HL-60 (cell line): Measurements from ENCODE around the gene PACRGL.

Experiments
- CTCF ChIP-seq: IDR thresholded peaks from one replicate; pipeline ENCODE4 v1.5.1; 2011; ENCODE audit warnings: low read length, control low read depth, inconsistent platforms; ENCODE audit not compliant: insufficient read depth
- GABPA ChIP-seq: IDR thresholded peaks from 2 replicates; pipeline ENCODE4 v1.6.1; 2012; ENCODE audit warnings: low read depth
- POLR2AphosphoS5 ChIP-seq: IDR thresholded peaks from 2 replicates; pipeline ENCODE4 v1.6.1; 2012; ENCODE audit warnings: low read depth
- SPI1 ChIP-seq: IDR thresholded peaks from 2 replicates; pipeline ENCODE4 v1.6.1; 2012; ENCODE audit warnings: low read depth, mild to moderate bottlenecking, borderline replicate concordance
- TF ChIP-seq, protein P1 (sequence below): IDR thresholded peaks from 2 replicates; pipeline ENCODE4 v1.6.1; 2012; ENCODE audit warnings: low read depth; ENCODE audit not compliant: insufficient replicate concordance

DNA sequence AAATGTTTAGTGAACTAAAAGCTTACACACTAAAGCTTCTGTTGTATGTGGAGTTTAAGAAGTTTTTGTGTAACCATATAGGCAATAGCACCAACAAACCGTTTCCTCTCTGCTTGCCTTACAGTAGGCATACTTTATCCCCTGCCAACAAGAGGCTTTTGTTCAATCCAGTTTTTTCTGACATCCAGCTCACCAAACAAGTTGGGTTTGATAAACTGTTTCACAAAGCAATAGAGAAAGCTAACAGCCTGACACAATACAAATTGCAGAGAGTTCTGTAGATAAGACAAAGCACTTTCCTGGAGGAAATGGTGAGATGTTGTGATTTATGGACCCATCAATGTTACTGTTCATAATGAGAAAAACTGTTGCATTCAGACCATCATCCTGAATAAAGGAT lies 53.8 kb downstream of the PACRGL start:
- TF ChIP-seq CTCF (no peak), POLR2AphosphoS5 (no peak), GABPA (no peak), SPI1 (no peak)
- TF ChIP-seq, protein P1, sequence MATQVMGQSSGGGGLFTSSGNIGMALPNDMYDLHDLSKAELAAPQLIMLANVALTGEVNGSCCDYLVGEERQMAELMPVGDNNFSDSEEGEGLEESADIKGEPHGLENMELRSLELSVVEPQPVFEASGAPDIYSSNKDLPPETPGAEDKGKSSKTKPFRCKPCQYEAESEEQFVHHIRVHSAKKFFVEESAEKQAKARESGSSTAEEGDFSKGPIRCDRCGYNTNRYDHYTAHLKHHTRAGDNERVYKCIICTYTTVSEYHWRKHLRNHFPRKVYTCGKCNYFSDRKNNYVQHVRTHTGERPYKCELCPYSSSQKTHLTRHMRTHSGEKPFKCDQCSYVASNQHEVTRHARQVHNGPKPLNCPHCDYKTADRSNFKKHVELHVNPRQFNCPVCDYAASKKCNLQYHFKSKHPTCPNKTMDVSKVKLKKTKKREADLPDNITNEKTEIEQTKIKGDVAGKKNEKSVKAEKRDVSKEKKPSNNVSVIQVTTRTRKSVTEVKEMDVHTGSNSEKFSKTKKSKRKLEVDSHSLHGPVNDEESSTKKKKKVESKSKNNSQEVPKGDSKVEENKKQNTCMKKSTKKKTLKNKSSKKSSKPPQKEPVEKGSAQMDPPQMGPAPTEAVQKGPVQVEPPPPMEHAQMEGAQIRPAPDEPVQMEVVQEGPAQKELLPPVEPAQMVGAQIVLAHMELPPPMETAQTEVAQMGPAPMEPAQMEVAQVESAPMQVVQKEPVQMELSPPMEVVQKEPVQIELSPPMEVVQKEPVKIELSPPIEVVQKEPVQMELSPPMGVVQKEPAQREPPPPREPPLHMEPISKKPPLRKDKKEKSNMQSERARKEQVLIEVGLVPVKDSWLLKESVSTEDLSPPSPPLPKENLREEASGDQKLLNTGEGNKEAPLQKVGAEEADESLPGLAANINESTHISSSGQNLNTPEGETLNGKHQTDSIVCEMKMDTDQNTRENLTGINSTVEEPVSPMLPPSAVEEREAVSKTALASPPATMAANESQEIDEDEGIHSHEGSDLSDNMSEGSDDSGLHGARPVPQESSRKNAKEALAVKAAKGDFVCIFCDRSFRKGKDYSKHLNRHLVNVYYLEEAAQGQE, result no peak
